Ishikawa (cell line): Measurements from ENCODE around the gene TEX13B.
A peak's percentile ranks its signal among the peaks of the same experiment; 100 is the strongest.

Experiments used
- CEBPB ChIP-seq: IDR thresholded peaks from 2 replicates; pipeline ENCODE4 v1.6.1; 2012
- CREB1 ChIP-seq: IDR thresholded peaks from 2 replicates; pipeline ENCODE4 v1.6.1; 2012; ENCODE audit warnings: low read depth
- EGR1 ChIP-seq: IDR thresholded peaks from 2 replicates; pipeline ENCODE4 v1.6.1; 2012
- EP300 ChIP-seq: IDR thresholded peaks from 2 replicates; pipeline ENCODE4 v1.6.1; 2012; ENCODE audit warnings: borderline replicate concordance
- FOXM1 ChIP-seq: IDR thresholded peaks from 2 replicates; pipeline ENCODE4 v1.6.1; 2012; ENCODE audit warnings: low read depth, borderline replicate concordance
- NFIC ChIP-seq: IDR thresholded peaks from 2 replicates; pipeline ENCODE4 v1.6.1; 2012
- RAD21 ChIP-seq: IDR thresholded peaks from 2 replicates; pipeline ENCODE4 v1.6.1; 2012; ENCODE audit warnings: low read depth
- REST ChIP-seq: IDR thresholded peaks from 2 replicates; pipeline ENCODE4 v1.6.1; 2012; ENCODE audit warnings: low read depth, mild to moderate bottlenecking
- TAF1 ChIP-seq: IDR thresholded peaks from 2 replicates; pipeline ENCODE4 v1.6.1; 2012; ENCODE audit warnings: low read depth, mild to moderate bottlenecking
- TCF12 ChIP-seq: IDR thresholded peaks from 2 replicates; pipeline ENCODE4 v1.6.1; 2012; ENCODE audit warnings: low read depth
- TEAD4 ChIP-seq: IDR thresholded peaks from 2 replicates; pipeline ENCODE4 v1.6.1; 2012
- YY1 ChIP-seq: IDR thresholded peaks from 2 replicates; pipeline ENCODE4 v1.6.1; 2012; ENCODE audit warnings: low read depth
- ZBTB7A ChIP-seq: IDR thresholded peaks from 2 replicates; pipeline ENCODE4 v1.6.1; 2012; ENCODE audit warnings: low read depth
- TF ChIP-seq, protein P1 (sequence below): IDR thresholded peaks from 2 replicates; pipeline ENCODE4 v1.6.1; 2012
- TF ChIP-seq, protein P2 (sequence below): IDR thresholded peaks from 2 replicates; pipeline ENCODE4 v1.6.1; 2012

Gene TEX13B

GRCh38 chrX:107936434-107936730, 45.8 kb downstream of the TEX13B start:
- no peak for TF ChIP-seq FOXM1
- no peak for TF ChIP-seq ZBTB7A
- no peak for TF ChIP-seq CEBPB
- no peak for TF ChIP-seq CREB1
- no peak for TF ChIP-seq REST
- no peak for TF ChIP-seq TEAD4
- no peak for TF ChIP-seq EP300
- TF ChIP-seq TAF1, result no peak
- TF ChIP-seq, protein P1, sequence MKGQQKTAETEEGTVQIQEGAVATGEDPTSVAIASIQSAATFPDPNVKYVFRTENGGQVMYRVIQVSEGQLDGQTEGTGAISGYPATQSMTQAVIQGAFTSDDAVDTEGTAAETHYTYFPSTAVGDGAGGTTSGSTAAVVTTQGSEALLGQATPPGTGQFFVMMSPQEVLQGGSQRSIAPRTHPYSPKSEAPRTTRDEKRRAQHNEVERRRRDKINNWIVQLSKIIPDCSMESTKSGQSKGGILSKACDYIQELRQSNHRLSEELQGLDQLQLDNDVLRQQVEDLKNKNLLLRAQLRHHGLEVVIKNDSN, result no peak
- no peak for TF ChIP-seq TCF12
- TF ChIP-seq RAD21, result no peak
- no peak for TF ChIP-seq YY1
- TF ChIP-seq EGR1, result no peak
- TF ChIP-seq, protein P2, sequence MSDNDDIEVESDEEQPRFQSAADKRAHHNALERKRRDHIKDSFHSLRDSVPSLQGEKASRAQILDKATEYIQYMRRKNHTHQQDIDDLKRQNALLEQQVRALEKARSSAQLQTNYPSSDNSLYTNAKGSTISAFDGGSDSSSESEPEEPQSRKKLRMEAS, result no peak

GRCh38 chrX:107935664-107936433, 46.3 kb downstream of the TEX13B start:
- TF ChIP-seq REST, result no peak
- no peak for TF ChIP-seq EGR1
- no peak for TF ChIP-seq NFIC
- no peak for TF ChIP-seq EP300
- TF ChIP-seq ZBTB7A, result no peak
- TF ChIP-seq CREB1, result no peak
- no peak for TF ChIP-seq TCF12
- no peak for TF ChIP-seq FOXM1
- TF ChIP-seq TEAD4, result no peak
- TF ChIP-seq, protein P2, result no peak
- TF ChIP-seq YY1, result no peak
- TF ChIP-seq CEBPB, result no peak
- TF ChIP-seq RAD21, result no peak
- TF ChIP-seq TAF1, result no peak
- TF ChIP-seq, protein P1, result no peak

- TF ChIP-seq, protein P2, result no peak
- TF ChIP-seq TEAD4, result no peak
- TF ChIP-seq, protein P1, result no peak
- TF ChIP-seq EP300, result no peak
Measured at GRCh38 chrX:107935200-107935599, 47.0 kb downstream of the TEX13B start.

DNA sequence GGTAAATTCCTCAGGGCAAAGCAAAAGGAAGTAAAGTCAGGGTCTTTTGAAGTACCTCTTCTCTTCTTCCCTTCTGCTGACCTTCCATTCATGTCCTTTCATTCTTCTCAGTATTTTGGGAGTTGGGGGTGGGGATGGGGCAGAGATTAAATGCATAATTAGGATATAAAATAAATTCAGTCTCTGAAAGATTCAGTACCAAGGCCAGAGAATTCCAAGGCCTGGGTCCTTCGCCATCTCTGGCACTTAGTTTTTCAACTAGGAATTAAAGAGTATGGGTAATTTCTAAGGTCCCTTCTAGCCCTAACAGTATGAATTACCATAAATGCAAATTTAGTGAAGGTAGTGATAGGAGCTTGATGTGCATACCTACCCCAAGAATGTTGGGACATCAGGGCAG, 47.9 kb downstream of the TEX13B start:
- TF ChIP-seq FOXM1 (no peak), REST (peak; percentile 65)
